Epidermal melanocyte (primary cell): Measurements from ENCODE around the gene DNAAF5.

ENCODE experiments used
- DNase-seq: peaks from one replicate; pipeline ENCODE4 v3.0.0; 2011; ENCODE audit warnings: low spot score; ENCODE audit not compliant: insufficient read length

DNAAF5 gene

GRCh38 chr7:726084-726853 lies at the start of gene DNAAF5:
TSS of gene DNAAF5 (plus strand) at chr7:726699. CDS start at chr7:726721, 22 bp downstream.
- DNase-seq = peak; percentile 91

- no peak for DNase-seq
These were observed 49.5 kb upstream of the DNAAF5 start for GRCh38 chr7:676972-677385.

- DNase-seq = no peak
These were observed 45.9 kb upstream of the DNAAF5 start for GRCh38 chr7:680411-681127.

- no peak for DNase-seq
These were observed 44.8 kb upstream of the DNAAF5 start for GRCh38 chr7:681551-682307.

- DNase-seq = no peak
These were observed 43.7 kb upstream of the DNAAF5 start for GRCh38 chr7:682810-683209.

GRCh38 chr7:683526-684205 lies 42.8 kb upstream of the DNAAF5 start:
- DNase-seq = no peak

GRCh38 chr7:684416-684815 lies 42.1 kb upstream of the DNAAF5 start:
- no peak for DNase-seq

GRCh38 chr7:685540-685939 lies 41.0 kb upstream of the DNAAF5 start:
- no peak for DNase-seq

GRCh38 chr7:690478-691360 lies 35.8 kb upstream of the DNAAF5 start:
- DNase-seq = no peak

- DNase-seq = no peak
These were observed 35.0 kb upstream of the DNAAF5 start for GRCh38 chr7:691361-692045.

GRCh38 chr7:693280-693679 lies 33.2 kb upstream of the DNAAF5 start:
- no peak for DNase-seq

- no peak for DNase-seq
These were observed 30.1 kb upstream of the DNAAF5 start for GRCh38 chr7:696426-696811.

- DNase-seq = no peak
These were observed 29.5 kb upstream of the DNAAF5 start for GRCh38 chr7:696812-697551.

- no peak for DNase-seq
These were observed 27.7 kb upstream of the DNAAF5 start for GRCh38 chr7:698515-699475.

- no peak for DNase-seq
These were observed 26.9 kb upstream of the DNAAF5 start for GRCh38 chr7:699476-700170.

- DNase-seq = no peak
These were observed 25.3 kb upstream of the DNAAF5 start for GRCh38 chr7:701086-701671.

GRCh38 chr7:703049-703448 lies 23.4 kb upstream of the DNAAF5 start:
- no peak for DNase-seq
